DMS153 treated with DMSO at 0.1 percent for 48 hours (cell line): ENCODE results near the gene SEPTIN10.

Source experiments
- DNase-seq: peaks from one replicate; lab custom pipeline; 2025; ENCODE audit not compliant: unreplicated experiment; lab: John Stamatoyannopoulos, UW

The SEPTIN10 gene

GRCh38 chr2:109525836-109526235 is 87.9 kb downstream of the SEPTIN10 start:
- no peak for DNase-seq

GRCh38 chr2:109523536-109524361 is 90.0 kb downstream of the SEPTIN10 start:
- no peak for DNase-seq

GRCh38 chr2:109523121-109523520 is 90.6 kb downstream of the SEPTIN10 start:
- DNase-seq, result no peak

GRCh38 chr2:109522063-109522374 is 91.7 kb downstream of the SEPTIN10 start:
- no peak for DNase-seq

GRCh38 chr2:109521233-109522062 is 92.3 kb downstream of the SEPTIN10 start:
- no peak for DNase-seq

- no peak for DNase-seq
These were observed 94.3 kb downstream of the SEPTIN10 start for GRCh38 chr2:109519513-109519912.

GRCh38 chr2:109517118-109517889 is 96.5 kb downstream of the SEPTIN10 start:
- DNase-seq, result no peak

GRCh38 chr2:109516445-109517117 is 97.2 kb downstream of the SEPTIN10 start:
- DNase-seq, result peak; percentile 10

GRCh38 chr2:109514857-109515256 is 98.9 kb downstream of the SEPTIN10 start:
- DNase-seq, result no peak

GRCh38 chr2:109513749-109514588 is 99.8 kb downstream of the SEPTIN10 start:
- no peak for DNase-seq

- DNase-seq, result no peak
These were observed 100.5 kb downstream of the SEPTIN10 start for GRCh38 chr2:109513230-109513629.

GRCh38 chr2:109512076-109512475 is 101.7 kb downstream of the SEPTIN10 start:
- no peak for DNase-seq

GRCh38 chr2:109511168-109511567 is 102.6 kb downstream of the SEPTIN10 start:
- DNase-seq, result no peak

- peak; percentile 50 for DNase-seq
These were observed 103.4 kb downstream of the SEPTIN10 start for GRCh38 chr2:109510136-109511028.

- no peak for DNase-seq
These were observed 105.2 kb downstream of the SEPTIN10 start for GRCh38 chr2:109508556-109508955.

GRCh38 chr2:109507828-109508227 is 105.9 kb downstream of the SEPTIN10 start:
- no peak for DNase-seq

- no peak for DNase-seq
These were observed 106.5 kb downstream of the SEPTIN10 start for GRCh38 chr2:109507217-109507616.

GRCh38 chr2:109503191-109503590 is 110.6 kb downstream of the SEPTIN10 start:
- DNase-seq, result no peak

GRCh38 chr2:109501461-109501860 is 112.3 kb downstream of the SEPTIN10 start:
- no peak for DNase-seq
